Left renal cortex interstitium (tissue), 4 donors: Measurements from ENCODE around the gene FILIP1. TPM values are rescaled to one million over a fixed set of nuclear protein-coding genes. Genes with fewer than 3 reads are reported as not detected.

Experiments used
- DNase-seq, 4 donors: peaks; one replicate each; pipeline ENCODE4 v3.0.0-alpha.2; 2013; ENCODE audit warnings: low read depth in 4 of 4, low spot score in 2 of 4, missing footprints in 1 of 4
- polyA plus RNA-seq, 4 donors: library from polyadenylated mRNA; unstranded; fragments of 120-200 nt; gene quantifications; one replicate each; pipeline ENCODE4 v1.2.1, GENCODE V29; 2013; ENCODE audit not compliant: insufficient read length in 4 of 4

Gene FILIP1
- polyA plus RNA-seq, 4 donors, result 2.4 to 3.2 (median 3.0) TPM

DNA sequence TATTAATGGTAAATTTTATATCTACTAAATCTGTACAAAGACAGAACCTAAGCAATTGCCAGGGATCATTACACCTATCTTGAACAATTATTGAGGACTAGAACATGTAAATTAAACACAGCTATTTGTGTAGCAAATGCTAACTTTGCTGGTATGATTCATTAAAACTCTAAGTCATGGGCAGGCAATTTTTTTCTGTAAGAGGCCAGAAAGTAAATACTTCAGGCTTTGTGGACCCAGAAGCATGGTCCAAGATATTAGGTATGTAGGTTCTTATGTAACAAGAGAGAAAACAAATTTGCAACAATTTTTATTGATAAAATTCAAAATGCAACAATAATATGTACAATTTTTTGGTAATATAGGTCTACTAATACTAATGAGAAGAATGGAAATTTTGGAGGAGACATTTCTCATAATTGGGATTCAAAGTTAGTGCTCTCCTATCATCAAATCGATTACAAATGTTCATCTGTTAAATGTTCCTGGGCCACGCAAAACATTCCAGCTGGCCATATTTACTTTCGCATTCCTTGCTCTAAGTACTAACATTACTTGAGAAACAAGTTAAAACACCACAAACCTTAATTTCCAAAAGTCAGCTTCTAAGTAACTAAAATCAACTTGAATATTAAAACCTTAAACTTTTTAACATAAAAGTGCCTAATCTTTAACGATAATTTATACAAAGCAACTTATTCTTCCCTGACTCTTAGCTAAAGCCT lies 213.3 kb downstream of the FILIP1 start:
- DNase-seq, result no peak

DNA sequence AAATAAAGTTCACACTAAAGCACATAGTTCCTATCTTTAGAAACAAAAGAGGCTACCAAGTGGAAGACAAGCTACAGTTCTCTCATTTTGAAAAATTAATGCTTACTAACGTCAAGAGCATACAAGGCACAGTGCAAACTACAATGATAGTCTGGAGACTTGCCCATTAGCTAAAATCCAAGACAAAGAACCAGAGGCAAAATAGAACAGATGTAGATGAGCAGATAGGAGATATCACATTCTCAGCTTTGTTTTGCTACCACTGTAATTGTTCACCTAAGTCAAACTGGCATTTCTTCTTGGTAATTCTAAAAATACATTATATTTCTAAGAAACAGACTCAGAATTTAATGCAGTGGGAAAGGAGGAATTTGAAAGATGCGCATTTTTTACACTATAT lies 214.2 kb downstream of the FILIP1 start:
- no peak for DNase-seq

DNA sequence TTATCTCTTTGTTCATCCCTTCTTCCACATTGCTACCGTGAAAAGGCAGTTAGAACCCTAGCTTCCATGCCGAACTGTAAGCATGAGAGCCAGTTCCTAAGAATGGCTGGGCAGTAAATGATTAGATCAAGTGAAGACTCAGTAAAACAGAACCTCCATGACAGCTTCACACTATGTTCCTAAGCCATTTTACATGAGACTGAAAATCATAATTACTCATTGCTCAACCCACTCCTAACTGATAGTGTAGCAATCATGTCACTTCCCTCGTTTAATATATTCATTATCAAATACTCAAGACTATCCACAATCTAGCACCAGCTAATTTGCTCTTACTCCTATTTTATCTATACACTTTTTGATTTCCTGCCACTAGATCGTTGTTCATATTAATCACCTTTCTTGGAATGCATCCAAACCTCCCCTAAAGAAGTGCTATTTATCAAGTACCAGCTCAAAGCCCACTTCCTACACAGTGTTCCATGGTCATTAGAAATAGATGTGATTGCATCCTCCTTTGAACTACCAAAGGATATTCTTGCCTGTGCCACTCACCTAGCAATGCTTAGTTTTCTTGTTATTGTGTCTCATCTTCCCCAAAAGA lies 215.0 kb downstream of the FILIP1 start:
- DNase-seq, result no peak

DNA sequence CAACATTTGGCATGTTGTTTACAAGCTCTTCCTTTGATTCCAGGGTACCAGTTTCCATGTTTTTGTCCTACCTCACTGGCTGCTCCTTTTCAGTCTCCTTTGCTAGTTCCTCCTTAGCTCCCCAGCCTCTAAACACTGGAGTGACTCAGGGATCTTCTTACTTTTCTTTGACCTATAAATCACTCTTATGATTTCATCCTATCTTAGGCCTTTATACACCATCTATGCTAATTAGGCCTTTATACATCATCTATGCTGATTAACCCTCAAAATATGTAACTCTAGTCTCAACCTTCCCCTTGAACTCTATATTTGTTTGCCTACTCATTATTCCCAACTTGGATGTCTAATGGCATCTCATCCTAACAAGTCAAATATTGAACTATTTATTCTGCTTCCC lies 218.5 kb downstream of the FILIP1 start:
- no peak for DNase-seq

DNA sequence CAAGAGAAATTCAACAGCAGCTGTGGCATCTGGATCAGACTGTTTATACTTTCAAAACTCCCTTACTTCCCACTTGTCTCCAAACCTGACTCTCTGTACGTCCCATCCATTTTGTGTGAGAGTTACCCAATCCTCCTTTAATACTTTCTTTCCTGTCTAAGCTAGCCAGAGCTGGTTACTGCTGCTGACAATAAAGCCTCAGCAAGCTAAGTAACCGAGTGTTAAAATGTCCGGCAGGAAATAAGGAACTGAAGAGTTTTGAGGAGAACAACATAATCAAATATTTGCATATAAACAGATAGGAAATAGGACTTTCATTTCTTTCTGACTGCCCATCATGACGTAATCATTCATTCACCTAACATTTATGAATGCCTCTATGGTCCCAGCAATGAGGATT lies 220.6 kb downstream of the FILIP1 start:
- DNase-seq, result no peak

DNA sequence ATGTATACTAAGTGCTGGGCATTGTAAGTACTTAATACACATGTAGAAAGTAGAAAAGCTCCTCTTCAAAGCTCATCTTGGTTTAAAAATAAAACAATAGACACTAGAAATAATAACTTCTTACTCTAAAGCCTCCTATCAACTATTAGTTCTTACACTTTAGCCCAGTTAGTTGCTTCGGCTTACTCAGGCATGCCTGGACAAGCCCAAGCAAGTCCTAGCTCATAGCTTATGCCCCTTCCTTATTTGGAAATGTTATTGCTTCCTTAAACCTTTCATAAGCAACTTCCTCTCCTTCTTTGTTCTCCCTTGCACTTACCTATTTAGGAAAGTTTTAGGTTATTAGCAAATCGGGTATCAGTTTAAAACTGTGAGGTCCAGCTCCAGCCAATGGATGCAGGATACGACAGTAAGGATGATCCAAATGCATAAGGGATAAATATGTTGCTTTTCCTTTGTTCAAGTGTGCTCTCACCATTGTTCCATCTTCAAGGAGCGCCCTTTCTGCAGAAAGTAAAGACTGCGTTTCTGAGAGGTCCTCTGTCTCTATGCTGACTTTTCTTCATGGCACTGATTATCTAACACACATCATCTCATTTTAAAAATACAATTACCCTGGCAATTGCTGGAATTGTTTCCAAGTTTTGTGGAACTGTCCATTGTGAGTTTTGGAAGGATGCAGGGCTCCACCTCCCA lies 221.3 kb downstream of the FILIP1 start:
- no peak for DNase-seq

DNA sequence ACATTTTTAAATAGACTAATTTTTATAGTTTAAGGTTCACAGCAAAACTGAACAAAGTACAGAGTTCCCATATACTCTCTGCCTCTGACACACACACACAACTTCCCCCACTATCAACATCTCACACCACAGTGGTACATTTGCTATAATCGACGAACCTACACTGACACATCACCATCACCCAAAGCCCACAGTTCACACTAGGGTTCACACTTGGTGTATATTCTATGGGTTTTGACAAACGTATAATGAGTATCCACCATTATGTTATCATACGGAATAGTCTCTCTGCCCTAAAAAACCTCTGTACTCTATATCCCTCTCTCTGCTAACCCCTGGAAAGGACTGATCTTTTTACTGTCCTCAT lies 224.6 kb downstream of the FILIP1 start:
- DNase-seq, result no peak

DNA sequence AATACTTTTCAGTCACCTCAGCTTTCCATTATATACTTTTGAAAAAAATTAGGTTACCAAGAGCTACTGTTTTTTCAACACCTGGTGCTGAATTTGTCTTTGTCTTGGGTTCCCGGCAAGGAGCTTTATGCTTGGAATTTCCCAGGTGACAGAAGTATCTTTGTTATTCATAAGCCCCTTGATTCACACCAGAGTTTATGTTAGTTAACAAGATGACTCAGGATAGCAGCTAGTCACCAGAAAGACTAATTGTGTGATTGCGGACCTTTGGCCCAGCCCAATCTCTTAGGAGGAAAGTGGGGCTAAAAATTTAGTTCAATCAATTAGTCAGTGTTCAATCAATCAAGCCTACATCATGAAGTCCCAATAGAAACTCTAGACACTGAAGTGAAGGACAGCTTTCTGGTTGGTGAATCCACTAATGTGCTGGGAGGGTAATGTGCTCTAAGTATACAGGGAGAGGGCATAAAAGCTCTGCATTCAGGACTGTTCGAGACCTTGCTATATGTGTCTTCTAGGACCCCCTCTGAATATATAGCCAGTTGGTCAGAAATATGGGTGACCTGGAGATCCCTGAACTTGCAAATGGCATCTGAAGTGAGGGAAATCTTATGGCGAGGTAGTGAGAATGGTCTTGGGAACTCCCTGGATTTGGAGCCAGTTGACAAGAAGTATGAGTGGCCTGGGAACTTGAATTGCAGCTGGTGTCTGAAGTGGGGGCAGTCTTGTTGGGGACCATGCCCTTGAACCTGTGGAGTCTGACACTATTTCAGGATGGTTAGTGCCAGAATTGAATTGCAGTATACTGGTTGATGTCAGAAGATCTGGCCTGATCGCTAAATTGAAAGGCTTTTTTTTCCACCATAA lies 225.2 kb downstream of the FILIP1 start:
- DNase-seq, result no peak

DNA sequence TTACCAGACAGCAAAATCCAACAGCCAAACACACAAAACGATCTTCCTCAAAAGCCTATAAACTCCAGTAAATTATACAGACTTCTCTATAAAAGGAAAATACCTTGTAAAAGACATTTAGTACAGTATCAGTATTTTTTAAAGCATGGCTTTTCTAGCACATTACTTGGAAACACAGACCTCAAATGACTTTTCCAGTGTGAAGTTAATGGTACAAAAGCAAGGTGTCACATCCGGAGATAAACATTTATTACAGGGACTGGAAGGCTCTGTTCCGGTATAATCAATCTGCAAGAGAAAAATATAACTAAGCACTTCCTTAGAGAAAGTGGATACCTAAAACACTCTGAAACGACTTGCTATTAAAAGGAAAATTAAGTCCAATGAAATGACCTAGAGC lies 226.1 kb downstream of the FILIP1 start:
- no peak for DNase-seq

DNA sequence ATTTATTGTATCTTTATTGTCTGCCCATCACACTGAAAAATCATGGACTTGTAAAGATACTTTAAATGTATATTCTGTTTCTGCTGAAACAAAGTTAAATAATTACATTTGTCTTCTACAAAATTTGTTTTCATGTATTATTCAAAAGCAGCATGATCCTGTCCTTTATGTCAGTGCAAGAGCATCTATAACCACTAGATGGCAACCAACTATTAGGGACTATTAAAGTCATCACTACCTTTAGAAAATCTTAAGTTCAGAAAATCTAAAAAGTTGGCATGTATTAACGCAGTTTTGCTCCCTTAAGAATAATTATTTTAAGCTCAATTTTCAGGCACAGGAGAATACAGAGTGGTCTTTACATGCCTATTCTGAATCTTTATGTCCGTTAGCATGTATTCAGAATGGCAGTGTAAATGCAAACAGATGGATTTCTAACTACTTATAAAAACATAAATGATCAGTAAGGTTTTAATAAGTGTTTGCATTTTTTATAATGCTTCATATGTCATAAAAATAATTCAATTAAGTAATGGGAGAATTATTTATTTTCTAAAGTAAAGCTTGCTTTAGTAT lies 226.8 kb downstream of the FILIP1 start:
- DNase-seq, result no peak

DNA sequence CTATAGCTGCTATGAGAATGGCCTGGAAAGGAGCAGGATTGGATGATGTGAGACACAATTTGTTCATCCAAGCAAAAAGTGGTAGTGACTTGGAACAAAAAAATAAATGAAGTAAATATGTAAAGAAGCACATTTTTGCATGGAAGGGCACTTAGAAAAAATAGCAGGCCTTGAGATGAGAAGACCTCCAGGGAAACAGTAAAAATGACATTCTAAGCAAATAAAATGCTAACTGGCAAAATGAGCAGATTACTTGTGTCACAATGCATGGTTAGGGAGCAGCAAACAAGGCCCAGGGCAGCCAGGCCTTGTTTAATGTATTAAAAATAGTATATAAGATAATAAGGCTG lies 230.2 kb downstream of the FILIP1 start:
- no peak for DNase-seq

DNA sequence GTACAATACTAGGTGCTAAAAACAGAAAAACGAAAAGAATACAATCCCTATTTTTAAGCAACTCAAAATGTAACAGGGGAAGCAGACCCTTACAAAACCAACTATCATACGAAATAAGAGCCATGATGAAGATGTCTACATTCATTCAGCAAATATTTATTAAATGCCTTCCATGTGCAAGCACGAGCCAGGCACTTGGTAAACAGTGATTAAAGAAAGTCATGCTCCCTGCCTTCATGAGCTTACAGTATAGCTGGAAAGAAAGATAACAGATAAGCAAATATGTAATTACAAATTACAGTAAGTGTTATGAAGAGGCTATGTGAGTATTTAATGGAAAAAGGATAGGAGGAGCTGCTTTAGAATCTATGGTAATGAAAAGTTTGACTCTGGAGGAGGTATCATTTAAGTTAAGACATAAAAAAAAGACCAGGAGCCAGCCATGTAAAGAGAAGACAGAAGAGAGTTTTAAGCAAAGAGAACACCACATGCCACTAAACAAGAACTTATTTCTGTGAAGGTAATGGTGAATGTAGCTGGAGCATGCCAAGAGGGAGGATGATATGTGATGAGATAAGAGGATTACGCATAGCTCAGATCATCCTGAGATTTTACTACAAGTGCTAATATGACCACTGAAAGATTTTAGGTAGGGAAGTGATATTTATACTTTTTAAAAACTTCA lies 230.7 kb downstream of the FILIP1 start:
- DNase-seq, result no peak

DNA sequence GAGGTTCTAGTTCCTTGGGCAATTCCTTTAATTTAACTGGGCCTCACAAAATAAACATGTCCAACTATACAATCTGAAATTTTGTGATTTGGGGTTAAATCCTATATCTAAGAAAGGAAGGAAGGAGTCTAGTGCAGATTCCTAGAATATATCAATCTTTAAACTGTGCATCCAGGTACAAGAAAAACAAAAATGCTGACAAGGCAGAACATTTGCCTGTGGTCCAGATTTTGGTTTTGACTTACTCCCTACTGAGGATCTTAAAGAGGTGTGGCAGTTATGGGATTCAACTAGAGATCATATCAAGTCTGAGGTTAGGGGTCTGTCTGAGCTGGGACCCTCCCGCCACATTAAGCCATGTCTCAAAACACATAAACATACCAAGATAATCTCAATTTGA lies 232.3 kb downstream of the FILIP1 start:
- no peak for DNase-seq

DNA sequence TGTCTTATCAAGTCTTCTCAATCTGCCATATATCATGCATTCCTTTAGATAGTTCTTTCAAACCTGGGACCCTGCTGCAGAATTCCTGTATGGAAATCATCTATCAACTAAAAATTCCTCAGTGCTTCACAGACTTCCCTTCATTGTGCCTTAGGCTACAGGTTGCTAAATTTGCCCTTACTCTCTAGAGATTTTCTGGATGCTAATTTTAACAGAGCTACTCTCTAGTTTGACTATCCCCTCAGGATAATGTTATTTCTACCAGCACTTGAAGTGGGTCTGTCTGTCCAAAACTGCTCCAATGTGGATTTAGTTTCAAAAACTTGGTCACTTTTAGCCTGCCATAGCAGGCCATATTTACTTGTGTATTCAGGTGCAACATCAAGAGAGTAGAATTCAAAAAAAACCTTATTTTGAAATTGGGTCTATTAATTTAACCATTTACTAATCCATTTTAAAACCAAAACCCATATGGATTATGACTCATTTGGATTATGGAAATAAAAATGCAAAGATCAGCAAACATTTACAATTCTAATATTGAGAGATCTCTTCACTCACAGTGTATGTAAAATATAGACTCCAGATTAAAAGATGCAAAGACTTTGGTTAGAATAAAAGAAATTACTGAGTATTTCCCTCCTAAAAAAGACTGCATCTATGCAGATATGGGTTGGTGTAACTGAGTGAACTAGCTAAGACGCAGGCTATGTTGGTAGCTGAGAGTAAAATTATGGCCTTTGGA lies 236.1 kb downstream of the FILIP1 start:
- DNase-seq, result no peak

DNA sequence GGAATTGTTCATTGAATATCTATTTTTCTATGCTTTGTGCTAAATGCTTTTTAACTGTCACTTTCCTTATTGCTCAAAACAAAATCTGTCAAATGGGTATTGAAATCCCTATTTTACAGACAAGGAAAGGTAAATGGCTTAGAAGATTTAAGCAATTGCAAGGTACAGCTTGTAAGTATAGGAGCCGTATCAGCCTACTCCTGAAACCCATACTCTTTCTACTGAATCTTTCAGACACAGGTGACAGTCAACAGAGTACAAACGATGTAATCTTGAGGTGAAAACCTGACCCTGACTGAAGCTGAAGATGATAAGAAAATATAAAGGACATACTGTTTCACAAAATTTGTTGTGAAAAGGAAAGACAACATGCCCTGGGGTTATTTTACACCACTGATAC lies 243.0 kb downstream of the FILIP1 start:
- DNase-seq, result no peak

DNA sequence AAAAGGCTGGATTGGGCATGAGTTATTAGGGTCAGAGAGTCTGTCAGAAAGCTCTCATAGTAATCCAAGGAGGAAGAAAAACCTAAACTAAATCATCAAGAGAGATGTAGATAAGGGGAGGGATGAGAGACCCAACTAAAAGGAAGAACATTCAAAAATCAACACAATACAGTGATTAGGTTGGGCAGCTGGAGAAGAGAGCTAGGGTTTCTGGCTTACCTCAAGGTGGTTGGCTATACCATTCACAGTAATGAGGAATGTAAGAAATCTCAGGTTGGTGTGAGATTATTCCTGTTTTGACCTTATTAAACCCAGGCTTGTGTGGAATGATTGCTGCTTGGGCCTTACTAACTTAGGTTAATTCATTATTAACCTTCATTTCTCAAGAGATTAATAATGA lies 243.8 kb downstream of the FILIP1 start:
- no peak for DNase-seq

DNA sequence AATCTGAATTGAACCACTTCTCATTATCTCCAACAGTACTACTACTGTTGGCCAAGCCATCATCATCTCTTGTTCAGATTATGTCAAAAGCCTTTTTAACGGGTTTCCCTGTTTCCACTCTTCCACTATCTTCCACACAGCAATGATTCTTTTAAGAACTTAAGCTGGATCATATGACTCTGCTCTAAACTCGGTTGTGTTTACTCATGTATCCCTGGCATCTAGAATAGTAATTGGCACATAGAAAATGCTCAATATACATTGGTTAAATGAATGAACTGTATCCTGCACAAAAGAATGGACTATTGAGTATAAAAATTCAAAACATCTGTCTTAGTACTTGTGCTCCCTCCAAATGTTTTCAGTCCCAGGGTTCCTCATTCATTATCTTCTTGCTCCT lies 247.2 kb downstream of the FILIP1 start:
- DNase-seq, result no peak

DNA sequence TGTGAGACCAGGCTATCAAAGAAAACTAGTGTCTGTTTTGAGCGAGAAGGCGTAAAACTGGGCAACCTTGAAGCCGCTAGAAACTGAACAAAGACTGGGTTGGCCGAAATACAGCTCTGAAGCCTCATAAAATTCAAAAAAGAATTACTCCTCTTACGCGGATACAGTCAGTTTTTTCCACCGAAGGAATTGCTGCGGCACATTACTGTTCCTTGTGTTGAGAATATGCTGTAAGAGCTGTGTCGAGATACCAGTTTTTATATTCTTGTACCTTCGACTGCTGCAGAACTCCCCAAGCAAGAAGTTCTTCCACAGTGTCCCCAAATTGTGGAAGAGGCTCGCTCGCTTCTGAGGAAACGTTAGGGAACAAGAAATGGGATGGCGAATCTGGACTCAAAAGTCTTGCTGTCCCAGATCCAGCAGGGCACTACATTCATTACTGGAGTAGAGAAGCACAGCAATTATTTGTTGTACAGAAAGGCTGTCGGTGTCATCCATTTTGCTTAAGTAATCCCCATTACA lies 249.5 kb downstream of the FILIP1 start:
- peak in 1 of 4 donors; percentile 52 for DNase-seq

DNA sequence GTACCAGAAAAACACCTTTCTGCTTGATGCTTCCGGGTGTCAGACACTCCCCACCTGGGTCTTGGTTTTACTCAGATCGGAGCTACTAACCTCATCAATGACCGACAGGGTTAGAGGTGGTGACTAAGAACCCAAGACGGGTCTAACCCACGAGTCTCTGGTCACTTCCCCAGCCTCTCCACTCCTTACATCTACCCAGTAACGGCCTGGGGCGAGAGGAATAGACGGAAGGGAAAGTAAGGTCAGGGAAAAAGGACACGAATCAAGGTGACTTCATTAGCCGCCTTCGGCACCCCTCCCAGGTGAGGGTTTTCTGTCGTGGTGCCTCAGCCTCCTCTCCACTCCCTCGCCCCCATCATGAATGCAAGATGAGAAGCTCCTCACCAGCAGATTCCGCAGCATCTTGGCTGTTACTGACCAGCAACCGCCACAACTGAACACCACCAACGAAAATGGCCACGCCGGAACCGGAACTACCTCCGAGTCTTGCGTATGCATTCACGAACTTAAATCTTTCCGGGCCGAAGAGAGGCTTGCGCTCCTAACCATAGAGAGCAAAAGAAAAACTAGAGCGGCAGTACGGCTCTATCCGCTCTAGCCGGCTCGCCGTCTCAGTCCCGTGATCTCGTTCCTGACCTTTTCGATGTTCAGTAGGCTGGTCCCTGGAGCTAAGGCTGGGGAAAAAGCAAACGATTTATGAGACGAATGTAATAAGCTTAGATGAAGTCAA lies 250.1 kb downstream of the FILIP1 start, which contains the start of gene COX7A2:
Gene COX7A2, minus strand, starts transcription at position 469 of the 730 bp plus-strand sequence. Its CDS starts 67 bp downstream, at position 402.
- peak; percentile 89 to 93 (median 92) for DNase-seq
